ENCODE measurements around the gene ZC3HAV1. TPM values are rescaled to one million over a fixed set of nuclear protein-coding genes. Genes with fewer than 3 reads are reported as not detected.

Gene ZC3HAV1
- polyA plus RNA-seq, 1 donor (not counting 4 experiments of a cell fraction or from before 2014, with no cell fraction given), result 31.7 TPM

GRCh38 chr7:139023076-139023475 is 86.4 kb downstream of the ZC3HAV1 start:
- Histone ChIP-seq H3K4me3 (ENCODE audit: control insufficient read depth in 2 of 3, extremely low read depth in 1 of 3, insufficient read depth in 2 of 3, low read depth in 1 of 3, low read length in 3 of 3) (no peak overlapping the region), H3K4me2 (ENCODE audit: control insufficient read depth, extremely low read depth, insufficient read depth, low read depth, low read length) (no peak overlapping the region), H3K27me3 (ENCODE audit: control insufficient read depth, extremely low read depth, insufficient read depth, low read length) (no peaks in the 10 kb centered on the region), H3K79me2 (ENCODE audit: control insufficient read depth, insufficient read depth, low read length) (no peaks in the 10 kb centered on the region), H3K9me1 (ENCODE audit: control insufficient read depth, extremely low read depth, insufficient read depth, low read length) (no peaks in the 10 kb centered on the region), H2AFZ (ENCODE audit: control insufficient read depth, low read length) (no peak overlapping the region), H3K9ac (ENCODE audit: control insufficient read depth, extremely low read depth, insufficient read depth, low read length) (no peak overlapping the region), H3K4me1 (ENCODE audit: control insufficient read depth, extremely low read depth, insufficient read depth, low read length) (no peaks in the 10 kb centered on the region), H3K9me3 (ENCODE audit: control insufficient read depth, low read depth, low read length) (no peaks in the 10 kb centered on the region), H3K36me3 (ENCODE audit: control insufficient read depth in 2 of 2, extremely low read depth in 1 of 2, insufficient read depth in 2 of 2, low read length in 2 of 2) (peaks cover 15 to 21% of the 10 kb centered on the region in 2 experiments), H3K27ac (ENCODE audit: control insufficient read depth, insufficient read depth, low read length) (no peak overlapping the region), H4K20me1 (ENCODE audit: control insufficient read depth, extremely low read depth, insufficient read depth, low read length) (no peaks in the 10 kb centered on the region)
- FAIRE-seq (no peak), DNase-seq (ENCODE audit: low read depth, low spot score) (no peak)
- dilution Hi-C loops (cut with MboI; ENCODE audit: extremely low pct_ligation_motif_present, low sequenced_read_pairs), result no loop called here
- TF ChIP-seq CTCF (optimal IDR thresholded peaks at IDR 0.05 in 1 of 3, IDR thresholded peaks at IDR 0.05 in 1 of 3, conservative IDR thresholded peaks at IDR 0.05 in 1 of 3; ENCODE audit: extremely low read depth in 1 of 3, insufficient read depth in 2 of 3, low read length in 3 of 3) (no peak), EZH2 (IDR thresholded peaks at IDR 0.05; ENCODE audit: low read length) (no peak)

GRCh38 chr7:139022286-139022685 is 87.2 kb downstream of the ZC3HAV1 start:
- Histone ChIP-seq H3K27ac (ENCODE audit: control insufficient read depth, insufficient read depth, low read length) (no peak overlapping the region), H3K79me2 (ENCODE audit: control insufficient read depth, insufficient read depth, low read length) (no peaks in the 10 kb centered on the region), H2AFZ (ENCODE audit: control insufficient read depth, low read length) (no peak overlapping the region), H3K4me2 (ENCODE audit: control insufficient read depth, extremely low read depth, insufficient read depth, low read depth, low read length) (no peak overlapping the region), H3K9ac (ENCODE audit: control insufficient read depth, extremely low read depth, insufficient read depth, low read length) (no peak overlapping the region), H3K27me3 (ENCODE audit: control insufficient read depth, extremely low read depth, insufficient read depth, low read length) (no peaks in the 10 kb centered on the region), H3K36me3 (ENCODE audit: control insufficient read depth in 2 of 2, extremely low read depth in 1 of 2, insufficient read depth in 2 of 2, low read length in 2 of 2) (peaks cover 13 to 20% of the 10 kb centered on the region in 2 experiments), H3K4me3 (ENCODE audit: control insufficient read depth in 2 of 3, extremely low read depth in 1 of 3, insufficient read depth in 2 of 3, low read depth in 1 of 3, low read length in 3 of 3) (no peak overlapping the region), H3K4me1 (ENCODE audit: control insufficient read depth, extremely low read depth, insufficient read depth, low read length) (no peaks in the 10 kb centered on the region), H3K9me3 (ENCODE audit: control insufficient read depth, low read depth, low read length) (no peaks in the 10 kb centered on the region), H4K20me1 (ENCODE audit: control insufficient read depth, extremely low read depth, insufficient read depth, low read length) (no peaks in the 10 kb centered on the region), H3K9me1 (ENCODE audit: control insufficient read depth, extremely low read depth, insufficient read depth, low read length) (no peaks in the 10 kb centered on the region)
- TF ChIP-seq CTCF (optimal IDR thresholded peaks at IDR 0.05 in 1 of 3, IDR thresholded peaks at IDR 0.05 in 1 of 3, conservative IDR thresholded peaks at IDR 0.05 in 1 of 3; ENCODE audit: extremely low read depth in 1 of 3, insufficient read depth in 2 of 3, low read length in 3 of 3) (no peak), EZH2 (IDR thresholded peaks at IDR 0.05; ENCODE audit: low read length) (no peak)
- DNase-seq (ENCODE audit: low read depth, low spot score) (no peak), FAIRE-seq (no peak)
- dilution Hi-C loops (cut with MboI; ENCODE audit: extremely low pct_ligation_motif_present, low sequenced_read_pairs), result no loop called here
